Fibroblast of skin of left quadriceps (primary cell): ENCODE results near the gene ADAMTS18.
"Not testable (repeated sequence)": the region's sequence is repeated elsewhere in the genome, so short reads cannot be mapped to it uniquely, and the experiment has no call there.

Experiments used
- DNase-seq, 2 experiments: peaks; one replicate each; pipeline ENCODE4 v3.0.0-alpha.2; 2013; ENCODE audit warnings: low read depth in 2 of 2

Gene ADAMTS18

GRCh38 chr16:77288222-77288621, 146.6 kb downstream of the ADAMTS18 start:
- DNase-seq = peak; percentile 61 to 66

- no peak for DNase-seq
Observed at GRCh38 chr16:77285676-77286075, 149.2 kb downstream of the ADAMTS18 start.

- DNase-seq = no peak
Observed at GRCh38 chr16:77282345-77282744, 152.5 kb downstream of the ADAMTS18 start.

GRCh38 chr16:77279316-77279715, 155.5 kb downstream of the ADAMTS18 start:
- DNase-seq = not testable (repeated sequence)

- no peak for DNase-seq
Observed at GRCh38 chr16:77277571-77277970, 157.3 kb downstream of the ADAMTS18 start.

GRCh38 chr16:77277141-77277540, 157.7 kb downstream of the ADAMTS18 start:
- no peak for DNase-seq

- DNase-seq = no peak
Observed at GRCh38 chr16:77276661-77277060, 158.2 kb downstream of the ADAMTS18 start.

- DNase-seq = not testable (repeated sequence)
Observed at GRCh38 chr16:77275303-77275702, 159.5 kb downstream of the ADAMTS18 start.

GRCh38 chr16:77273815-77274214, 161.0 kb downstream of the ADAMTS18 start:
- no peak for DNase-seq

- no peak for DNase-seq
Observed at GRCh38 chr16:77271532-77272426, 163.1 kb downstream of the ADAMTS18 start.

- DNase-seq = not testable (repeated sequence)
Observed at GRCh38 chr16:77266185-77266584, 168.6 kb downstream of the ADAMTS18 start.

- DNase-seq = no peak
Observed at GRCh38 chr16:77262971-77263370, 171.9 kb downstream of the ADAMTS18 start.

GRCh38 chr16:77250400-77250799, 184.4 kb downstream of the ADAMTS18 start:
- DNase-seq = peak; percentile 40 to 42

GRCh38 chr16:77246150-77246549, 188.7 kb downstream of the ADAMTS18 start:
- no peak for DNase-seq

- not testable (repeated sequence) for DNase-seq
Observed at GRCh38 chr16:77242471-77242870, 192.4 kb downstream of the ADAMTS18 start.

GRCh38 chr16:77238593-77238992, 196.2 kb downstream of the ADAMTS18 start:
- DNase-seq = no peak

GRCh38 chr16:77236063-77236511, 198.7 kb downstream of the ADAMTS18 start:
- DNase-seq = peak; percentile 48 to 59

GRCh38 chr16:77234611-77235010, 200.2 kb downstream of the ADAMTS18 start:
- no peak for DNase-seq

- DNase-seq = no peak
Observed at GRCh38 chr16:77233799-77234519, 200.9 kb downstream of the ADAMTS18 start.
